NCI-H1694 (cell line): ENCODE data around the gene TRAF5.
"Not testable (repeated sequence)": the region's sequence is repeated elsewhere in the genome, so short reads cannot be mapped to it uniquely, and the experiment has no call there.

ENCODE experiments used
- DNase-seq: peaks from one replicate; lab custom pipeline; 2025; lab: John Stamatoyannopoulos, UW

TRAF5 gene, protein sequence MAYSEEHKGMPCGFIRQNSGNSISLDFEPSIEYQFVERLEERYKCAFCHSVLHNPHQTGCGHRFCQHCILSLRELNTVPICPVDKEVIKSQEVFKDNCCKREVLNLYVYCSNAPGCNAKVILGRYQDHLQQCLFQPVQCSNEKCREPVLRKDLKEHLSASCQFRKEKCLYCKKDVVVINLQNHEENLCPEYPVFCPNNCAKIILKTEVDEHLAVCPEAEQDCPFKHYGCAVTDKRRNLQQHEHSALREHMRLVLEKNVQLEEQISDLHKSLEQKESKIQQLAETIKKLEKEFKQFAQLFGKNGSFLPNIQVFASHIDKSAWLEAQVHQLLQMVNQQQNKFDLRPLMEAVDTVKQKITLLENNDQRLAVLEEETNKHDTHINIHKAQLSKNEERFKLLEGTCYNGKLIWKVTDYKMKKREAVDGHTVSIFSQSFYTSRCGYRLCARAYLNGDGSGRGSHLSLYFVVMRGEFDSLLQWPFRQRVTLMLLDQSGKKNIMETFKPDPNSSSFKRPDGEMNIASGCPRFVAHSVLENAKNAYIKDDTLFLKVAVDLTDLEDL

DNA sequence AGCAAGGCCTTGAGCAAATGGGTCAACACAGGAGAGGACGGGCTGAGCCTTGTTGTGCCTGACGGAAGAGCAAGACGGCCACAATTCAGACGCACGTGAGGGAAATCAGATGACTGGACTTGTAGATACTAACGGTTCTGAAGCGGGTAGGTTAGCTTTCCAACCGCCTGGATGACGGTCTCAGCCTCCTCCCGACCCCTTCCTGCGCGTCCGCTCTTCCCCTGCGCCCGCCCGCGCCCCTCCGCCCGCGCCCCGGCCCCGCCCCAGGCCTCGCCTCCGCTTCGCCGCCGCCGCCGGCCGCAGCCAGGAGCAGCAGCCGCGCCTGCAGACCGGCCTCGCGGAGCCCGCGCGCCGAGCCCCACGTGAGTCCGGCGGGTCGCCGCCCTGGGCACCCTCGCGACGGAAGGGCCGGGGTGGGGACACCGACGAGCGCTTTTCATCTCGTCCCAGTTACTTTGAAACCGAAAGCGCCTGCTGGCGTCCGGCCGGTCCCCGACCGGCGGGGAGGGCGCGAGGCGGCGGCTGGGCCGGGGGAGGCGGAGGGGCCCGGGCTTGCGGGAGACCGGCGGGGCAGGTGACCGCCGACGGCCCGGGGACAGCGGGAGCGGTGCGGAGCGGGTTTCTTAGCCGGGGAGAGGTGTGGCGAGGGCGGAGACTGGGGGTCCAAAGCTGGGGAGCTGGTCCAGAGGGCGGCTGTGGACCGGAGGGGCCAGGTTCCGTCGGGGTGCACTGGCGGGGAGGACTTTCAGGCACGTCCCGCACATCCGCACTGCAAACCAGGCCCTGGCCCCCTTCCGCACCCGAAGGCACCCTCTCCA is at the start of gene TRAF5:
Gene TRAF5 (plus strand): TSS at position 306 of the 818 bp plus-strand sequence. CDS start 26,407 bp downstream, outside the sequence.
- no peak for DNase-seq

DNA sequence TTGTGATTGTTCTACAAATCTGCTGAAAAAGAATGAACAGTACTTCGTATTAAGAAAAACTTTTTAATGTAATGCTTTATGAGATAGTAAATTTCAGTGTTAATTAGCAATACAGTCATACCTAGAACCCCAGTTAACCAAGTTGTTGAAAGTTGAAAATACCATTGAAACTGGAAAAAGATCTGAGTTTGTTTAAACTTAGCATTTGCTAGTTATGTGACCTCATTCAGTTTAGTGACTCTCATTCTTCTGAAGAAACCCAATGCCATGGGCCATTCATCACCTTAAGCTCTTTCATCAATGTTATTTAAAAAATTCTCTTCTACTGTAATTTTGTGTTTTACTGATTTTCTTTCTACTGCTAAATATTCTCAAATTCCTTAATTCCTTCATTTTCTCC is 47.3 kb upstream of the TRAF5 start:
- no peak for DNase-seq

DNA sequence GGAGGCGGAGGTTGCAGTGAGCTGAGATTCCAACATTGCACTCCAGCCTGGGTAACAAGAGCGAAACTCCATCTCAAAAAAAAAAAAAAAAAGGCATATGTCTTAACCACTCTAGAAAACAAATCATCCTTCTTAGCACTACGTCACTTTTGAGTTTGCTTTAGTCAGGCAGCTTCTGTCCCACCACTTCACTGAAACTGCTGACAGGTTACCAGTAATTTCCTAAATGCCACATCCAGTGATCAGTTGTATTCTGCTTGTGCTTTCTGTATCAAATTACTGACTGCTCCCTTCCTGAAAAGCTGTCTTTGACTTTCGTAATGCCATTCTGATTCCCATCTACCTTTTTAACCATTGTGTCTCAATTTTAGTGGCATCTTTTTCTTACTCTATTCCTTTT is 45.7 kb upstream of the TRAF5 start:
- DNase-seq, result no peak

DNA sequence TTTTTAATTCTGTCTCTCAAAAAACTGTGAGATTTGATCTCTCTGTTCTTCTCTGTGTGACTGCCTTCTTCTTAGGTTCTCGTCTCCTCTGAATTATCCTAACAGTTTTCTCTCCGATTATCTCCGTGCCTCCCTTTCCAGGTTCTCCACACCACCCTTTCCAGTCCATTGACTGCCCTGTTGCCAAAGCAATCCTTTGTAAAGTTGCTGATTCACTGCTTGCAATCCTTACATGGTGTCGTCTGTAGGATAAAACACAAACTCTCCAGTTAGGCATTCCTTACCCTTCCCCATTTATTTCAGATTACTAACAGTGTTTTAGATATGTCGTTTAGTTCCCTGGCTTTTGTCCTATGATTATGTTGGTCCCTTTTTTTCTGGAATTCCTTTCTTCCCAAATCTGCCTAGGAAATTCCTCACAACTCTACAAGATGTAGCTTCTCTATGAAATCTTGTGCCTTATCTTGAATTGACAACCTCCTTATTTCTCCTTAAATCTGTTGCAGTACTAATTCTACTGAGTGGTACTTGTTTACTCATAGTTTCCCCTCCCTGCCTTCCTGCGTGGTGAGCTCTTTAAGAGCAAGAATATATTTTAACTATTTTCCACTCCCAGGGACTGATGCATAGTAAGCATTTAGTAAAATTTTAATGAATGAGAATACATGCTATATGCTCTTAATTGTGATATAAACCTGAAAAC is 45.2 kb upstream of the TRAF5 start:
- no peak for DNase-seq

DNA sequence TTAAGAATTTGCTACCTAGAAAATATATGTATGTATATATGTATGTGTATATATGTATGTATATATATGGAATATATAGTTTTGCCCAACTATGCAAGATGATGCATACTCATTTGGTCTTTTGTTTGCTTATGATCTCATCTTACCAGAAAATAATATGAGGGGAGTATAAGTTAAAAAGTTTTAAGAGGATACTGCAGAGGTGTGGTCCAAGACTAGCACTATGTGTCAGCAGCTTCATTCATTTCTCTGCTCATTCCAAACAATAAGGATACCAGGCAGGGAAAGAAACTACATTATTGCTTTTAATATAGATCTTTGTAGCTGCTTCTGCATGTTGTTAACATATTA is 44.6 kb upstream of the TRAF5 start:
- no peak for DNase-seq

DNA sequence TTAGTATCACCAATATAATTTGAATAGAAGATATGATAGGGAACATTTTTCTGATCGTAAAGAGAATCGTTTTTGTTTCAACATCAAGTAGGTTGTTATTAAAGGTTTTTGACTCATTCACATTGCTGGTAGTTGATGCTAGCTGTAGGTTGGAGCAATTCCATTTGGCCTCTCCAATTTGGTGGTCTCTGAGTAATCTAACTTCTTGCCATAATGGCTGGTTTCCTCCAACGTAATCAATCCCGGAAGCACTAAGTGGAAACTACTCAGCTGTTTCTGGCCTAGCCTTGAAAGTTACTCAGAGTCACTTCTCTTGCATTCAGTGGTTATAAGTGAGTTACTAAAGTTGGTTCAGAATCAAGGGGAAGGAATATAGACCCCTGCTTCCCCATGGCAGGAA is 41.4 kb upstream of the TRAF5 start:
- DNase-seq, result no peak

DNA sequence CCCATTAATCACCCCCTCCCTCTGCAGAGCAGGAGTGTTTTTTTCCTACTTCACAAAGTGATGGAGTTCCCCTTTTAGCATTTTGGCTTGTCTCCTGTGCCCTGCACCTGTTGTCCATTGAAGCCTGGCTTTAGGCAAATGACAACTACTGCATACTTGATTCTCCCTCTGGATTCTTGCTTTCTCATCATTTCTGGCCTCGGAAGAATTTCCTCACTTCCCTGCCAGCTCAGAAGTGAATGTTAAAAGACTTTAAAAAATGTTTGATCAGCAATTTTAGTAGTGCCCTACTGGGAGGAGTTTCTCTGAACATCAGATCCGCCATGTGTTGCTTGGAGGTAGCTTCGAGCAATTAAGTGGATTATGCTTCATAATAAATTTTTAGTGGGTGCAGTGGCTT is 39.4 kb upstream of the TRAF5 start:
- no peak for DNase-seq

DNA sequence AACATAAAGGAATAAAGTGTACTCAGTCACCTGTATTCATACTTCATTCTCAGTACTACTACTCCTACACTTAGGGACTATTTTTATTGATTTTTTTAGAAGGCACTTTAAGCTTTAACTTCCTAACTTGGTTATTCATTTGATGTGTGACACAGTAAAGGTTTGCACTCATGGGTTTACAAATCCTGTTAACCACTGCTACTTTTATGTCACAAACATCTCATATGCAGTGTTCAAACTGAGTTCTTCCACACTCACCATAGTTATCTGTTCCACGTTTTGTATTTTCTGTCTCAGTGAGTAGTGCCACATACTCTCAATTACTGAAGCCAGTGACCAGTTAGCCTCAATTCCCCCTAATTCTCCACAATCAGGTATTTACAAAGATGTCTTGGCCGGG is 34.2 kb upstream of the TRAF5 start:
- DNase-seq, result no peak

DNA sequence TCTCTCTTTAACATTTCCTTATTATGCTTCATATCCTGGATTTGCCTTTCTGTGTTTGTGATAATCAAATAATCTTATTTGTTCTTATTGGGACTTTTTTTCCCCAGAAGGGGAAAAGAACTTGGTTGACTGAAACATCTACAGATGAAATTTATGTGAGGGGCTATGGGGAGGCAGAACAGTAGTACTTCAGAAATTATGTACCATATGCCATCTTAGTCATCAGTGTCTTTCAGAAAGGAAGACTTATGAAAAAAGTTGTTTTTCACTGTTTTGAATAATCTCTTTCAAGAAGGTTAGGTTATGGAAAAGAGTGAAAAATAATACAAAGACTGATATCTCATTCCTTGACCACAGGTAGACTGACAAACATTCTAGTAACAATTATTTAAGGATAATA is 30.2 kb upstream of the TRAF5 start:
- DNase-seq, result no peak

DNA sequence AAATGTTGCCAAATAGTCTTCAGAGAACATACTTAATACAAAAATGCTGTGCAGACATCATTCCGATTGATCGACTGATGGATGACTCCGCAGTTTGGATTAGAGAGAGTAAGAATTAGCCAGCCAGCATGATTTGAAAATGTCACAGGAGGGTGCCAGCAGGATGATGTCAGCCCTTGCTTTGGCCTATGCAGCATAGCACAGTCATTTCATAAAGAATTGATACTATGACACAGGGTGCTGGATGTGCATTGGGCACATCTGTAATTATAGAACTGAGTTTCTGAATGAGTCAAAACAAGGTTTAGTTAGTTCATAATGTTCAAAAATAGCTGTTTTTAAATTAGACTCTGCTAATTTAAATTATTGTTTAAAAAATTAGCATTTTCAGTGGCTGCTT is 21.6 kb upstream of the TRAF5 start:
- no peak for DNase-seq

DNA sequence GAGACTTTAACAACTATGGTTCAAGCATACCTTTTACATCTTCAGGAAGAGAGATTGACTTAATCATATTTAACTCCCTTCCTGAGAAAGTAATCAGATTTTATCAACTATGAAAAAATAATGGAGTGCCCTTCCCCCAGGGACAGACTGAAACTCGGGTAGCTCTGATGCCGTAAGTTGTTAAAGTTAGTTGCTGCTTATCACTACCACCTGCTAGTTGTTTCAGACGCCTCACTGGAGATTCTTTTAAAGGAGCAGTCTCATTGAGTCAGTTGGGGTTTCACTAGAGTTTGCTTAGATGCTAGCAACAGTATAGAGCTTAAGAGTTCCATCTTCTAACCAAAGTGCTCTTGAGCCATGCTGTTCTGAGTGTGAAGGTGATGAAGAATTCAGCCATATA is 17.0 kb upstream of the TRAF5 start:
- DNase-seq, result no peak

DNA sequence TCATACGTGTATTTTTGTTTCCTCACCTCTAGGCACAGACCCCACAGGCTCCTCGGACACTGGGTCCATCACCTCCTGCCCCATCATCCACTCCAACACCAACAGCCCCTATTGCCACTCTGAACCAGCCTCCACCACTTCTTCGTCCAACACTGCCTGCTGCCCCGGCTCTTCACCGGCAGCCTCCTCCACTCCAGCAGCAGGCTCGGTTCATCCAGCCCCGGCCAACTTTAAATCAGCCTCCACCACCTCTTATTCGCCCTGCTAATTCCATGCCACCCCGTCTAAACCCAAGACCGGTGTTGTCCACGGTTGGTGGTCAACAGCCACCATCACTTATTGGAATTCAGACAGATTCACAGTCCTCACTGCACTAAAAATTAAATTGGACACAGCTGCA is 13.2 kb upstream of the TRAF5 start:
- DNase-seq, result no peak

DNA sequence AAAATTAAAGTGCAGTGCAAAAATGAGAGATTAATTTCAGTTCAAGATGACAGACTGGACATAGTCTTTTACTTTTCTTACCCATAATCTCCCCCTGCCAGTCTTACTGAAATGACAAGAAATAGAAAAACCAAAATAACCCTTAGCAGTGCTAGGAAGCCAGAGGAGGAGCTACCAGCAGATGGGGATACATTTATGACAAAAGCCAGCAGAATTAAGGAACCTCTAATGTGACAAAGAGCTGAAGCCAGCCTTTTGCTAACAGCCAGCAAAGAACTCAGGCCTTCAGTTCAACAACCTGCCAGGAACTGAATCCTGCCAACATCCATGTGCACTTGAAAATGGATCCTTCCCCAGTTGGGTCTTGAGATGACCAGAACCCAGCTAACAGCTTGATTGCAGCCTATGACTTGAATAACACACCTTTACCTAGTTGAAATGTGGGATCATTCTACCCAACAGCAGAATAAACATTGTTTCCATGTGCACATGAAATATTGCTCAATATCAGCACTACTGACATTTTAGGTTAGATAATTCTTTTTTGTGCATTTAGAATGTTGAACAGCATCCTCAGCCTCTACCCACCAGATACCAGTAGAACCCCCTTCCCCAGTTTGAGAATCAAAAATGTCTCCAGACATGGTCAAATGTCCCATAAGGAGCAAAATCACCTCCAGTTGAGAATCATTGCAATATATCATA is 7.9 kb upstream of the TRAF5 start:
- no peak for DNase-seq

DNA sequence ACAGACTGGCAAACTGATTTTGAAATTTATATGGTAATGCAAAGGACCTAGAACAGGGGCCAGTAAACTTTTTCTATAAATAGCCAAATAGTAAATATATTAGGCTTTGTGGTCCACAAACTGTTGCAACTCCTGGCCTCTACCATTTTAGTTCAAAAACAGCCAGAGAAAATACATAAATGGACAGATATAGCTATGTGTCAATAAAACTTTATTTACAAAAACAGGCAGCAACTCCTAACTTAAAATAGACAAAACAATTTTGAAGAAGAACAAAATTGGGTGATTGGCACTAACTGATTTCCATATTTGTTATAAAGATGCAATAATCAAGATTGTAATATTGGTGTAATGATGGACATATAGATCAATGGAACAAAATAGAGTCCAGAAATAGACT is 6.7 kb upstream of the TRAF5 start:
- DNase-seq, result no peak

DNA sequence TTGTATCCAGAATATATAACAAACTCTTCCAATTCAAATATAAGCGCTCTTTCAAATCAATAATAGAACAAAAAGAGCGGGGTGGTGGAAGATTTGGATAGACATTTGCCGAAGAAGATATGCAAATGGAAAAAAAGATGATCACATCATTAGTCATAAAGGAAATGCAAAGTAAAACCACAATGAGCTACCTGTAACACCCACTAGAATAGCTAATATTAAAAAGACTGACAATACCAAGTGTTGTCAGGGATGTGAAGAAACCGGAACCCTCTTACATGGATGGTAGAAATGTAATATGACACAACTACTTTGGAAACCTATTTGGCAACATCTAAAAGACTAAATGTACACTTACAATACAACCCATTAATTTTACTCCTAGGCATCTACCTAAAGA is 5.7 kb upstream of the TRAF5 start:
- no peak for DNase-seq

DNA sequence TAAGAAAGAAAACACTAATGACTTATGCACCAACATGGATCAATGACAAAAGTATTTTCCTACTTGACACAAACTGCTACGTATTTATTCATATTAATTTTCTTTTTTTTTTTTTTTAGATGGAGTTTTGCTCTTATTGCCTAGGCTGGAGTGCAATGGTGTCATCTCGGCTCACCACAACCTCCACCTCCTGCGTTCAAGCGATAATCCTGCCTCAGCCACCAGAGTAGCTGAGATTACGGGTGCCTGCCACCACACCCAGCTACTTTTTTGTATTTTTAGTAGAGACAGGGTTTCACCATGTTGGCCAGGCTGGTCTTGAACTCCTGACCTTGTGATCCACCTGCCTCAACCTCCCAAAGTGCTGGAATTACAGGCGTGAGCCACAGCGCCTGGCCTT is 5.0 kb upstream of the TRAF5 start:
- not testable (repeated sequence) for DNase-seq

DNA sequence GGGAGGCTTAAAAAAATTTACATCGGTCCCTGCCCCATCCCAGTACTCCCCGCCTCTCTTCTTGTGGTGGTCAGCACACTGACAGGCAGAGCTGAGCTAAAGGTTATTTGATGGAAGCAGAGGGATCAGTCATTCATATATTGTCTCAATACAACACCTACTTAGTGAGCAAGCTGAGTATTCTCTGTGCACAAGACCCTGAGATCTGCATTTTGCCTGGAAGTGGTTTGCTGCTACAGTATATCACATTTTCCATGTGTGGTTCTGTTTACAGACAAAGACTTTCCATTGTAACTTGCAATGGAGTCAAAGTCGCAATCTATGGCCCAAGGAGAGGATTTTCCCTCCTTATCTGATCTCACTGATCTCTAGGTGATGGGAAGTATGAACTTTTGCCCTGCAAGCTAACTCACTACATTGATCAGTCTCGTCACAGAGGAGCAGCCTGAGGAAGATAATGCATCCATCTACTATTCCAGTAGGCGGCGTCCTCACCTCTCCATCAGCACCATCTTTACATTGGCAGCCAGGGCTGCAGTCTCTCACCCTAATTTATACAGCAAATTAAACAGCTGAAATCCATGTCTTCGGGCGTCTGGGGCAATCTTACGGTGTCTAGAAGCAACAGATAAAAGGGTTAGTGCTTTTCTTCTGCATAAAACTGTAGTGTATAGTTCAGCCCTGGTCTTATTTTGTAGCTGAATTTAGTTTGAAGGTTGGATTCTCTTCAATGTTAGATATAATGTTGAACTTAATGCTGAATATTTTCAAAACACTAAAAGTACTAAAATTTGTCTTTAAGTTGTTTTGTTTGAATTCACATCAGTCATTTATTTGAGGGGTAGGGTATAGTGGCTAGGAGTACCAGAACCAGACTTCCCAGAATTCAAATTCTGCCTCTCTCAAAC is 3.2 kb upstream of the TRAF5 start:
- DNase-seq, result peak; percentile 67

DNA sequence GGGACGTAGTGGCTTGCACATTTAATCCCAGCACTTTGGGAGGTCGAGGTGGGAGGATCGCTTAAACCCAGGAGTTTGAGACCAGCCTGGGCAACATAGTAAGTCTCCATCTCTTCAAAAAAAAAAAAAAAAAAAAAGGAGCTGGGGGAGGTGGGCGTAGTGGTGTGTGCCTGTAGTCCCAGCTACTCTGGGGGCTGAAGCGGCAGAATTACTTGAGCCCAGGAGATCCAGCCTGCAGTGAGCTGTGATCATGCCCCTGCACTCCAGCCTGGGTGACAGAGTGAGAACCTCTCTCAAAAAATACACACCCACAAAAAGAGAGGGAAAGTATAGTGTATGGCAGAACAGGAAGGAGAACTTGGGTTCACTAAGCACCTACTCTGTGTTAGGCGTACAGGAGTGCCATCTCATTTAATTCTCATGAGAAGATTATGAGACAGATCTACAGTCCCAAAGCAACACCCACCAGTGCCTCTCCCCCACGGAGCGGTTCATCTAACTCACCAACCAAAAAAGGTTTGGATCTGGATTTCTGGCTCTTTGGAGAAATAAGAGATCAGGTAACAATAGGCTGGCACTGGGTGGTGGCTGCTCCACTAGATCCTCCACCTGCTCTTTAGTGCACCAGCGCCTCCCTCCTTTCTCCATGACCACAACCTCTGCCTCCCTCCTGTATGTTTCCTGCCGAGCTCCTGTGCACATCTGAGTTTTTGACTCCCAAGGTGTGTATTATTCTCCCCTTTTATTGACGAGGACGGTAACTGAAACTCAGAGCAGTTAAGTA is 1.4 kb upstream of the TRAF5 start:
- DNase-seq, result no peak

DNA sequence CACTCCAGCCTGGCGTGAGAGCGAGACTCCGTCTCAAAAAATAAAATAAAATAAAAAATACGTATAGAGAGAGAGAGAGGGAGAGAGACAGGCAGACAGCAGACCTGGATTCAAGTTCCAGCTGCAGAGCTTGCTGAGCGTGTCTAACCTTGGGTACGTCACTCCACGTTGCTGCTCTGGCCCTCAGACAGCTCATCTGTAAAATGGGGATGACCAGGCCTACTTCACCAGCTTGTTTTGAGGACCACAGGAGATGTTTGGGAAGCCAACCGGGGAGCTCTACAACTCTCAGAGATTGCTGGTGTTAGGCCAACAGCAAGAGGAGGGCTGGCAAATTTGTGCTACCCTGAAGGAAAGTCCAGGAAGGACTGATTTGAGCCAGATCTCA is 499 bp upstream of the TRAF5 start:
- no peak for DNase-seq

DNA sequence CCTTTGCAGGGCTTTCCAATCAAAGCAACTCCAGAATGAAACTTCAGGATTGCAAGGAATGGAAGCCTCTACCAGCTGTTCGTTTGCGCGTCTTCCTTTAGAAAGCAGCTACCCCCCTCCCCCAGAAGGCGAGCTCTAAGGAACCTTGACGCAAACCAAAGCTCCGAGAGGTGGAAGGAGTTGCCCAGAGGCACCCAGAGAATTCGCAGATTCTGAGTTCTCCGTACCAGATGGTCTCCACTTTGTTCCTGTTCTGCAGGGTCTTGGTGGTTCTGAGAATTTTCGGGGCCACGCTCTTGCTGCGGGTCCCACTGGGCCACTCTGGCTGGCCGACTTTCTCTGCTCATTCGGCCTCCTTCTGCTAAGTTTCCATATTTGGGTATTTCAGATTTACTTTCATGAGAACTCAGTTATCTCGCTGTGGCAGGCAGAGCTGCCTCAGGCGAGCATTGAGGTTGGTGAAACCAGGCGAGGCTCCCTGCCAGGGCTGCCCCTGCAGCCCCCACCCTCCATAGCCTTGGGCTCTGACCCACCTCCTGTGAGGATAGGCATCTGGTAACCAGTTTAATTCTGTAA is 801 bp downstream of the TRAF5 start:
- peak; percentile 33 for DNase-seq
